Loucy (cell line): ENCODE data around the gene LRRC41.

Experiments used
- EZH2phosphoT487 ChIP-seq: fragments of 200-600 bp; IDR thresholded peaks from 2 replicates; pipeline ENCODE4 v1.6.1; 2018; ENCODE audit warnings: antibody characterized with exemption, mild to moderate bottlenecking, moderate library complexity, borderline replicate concordance
- TF ChIP-seq, protein P1 (sequence below): fragments of 200-600 bp; sonication (generic); conservative IDR thresholded peaks from 2 replicates; pipeline ENCODE4 v1.5.1; 2014; ENCODE audit warnings: mild to moderate bottlenecking, antibody characterized with exemption, low read length

DNA sequence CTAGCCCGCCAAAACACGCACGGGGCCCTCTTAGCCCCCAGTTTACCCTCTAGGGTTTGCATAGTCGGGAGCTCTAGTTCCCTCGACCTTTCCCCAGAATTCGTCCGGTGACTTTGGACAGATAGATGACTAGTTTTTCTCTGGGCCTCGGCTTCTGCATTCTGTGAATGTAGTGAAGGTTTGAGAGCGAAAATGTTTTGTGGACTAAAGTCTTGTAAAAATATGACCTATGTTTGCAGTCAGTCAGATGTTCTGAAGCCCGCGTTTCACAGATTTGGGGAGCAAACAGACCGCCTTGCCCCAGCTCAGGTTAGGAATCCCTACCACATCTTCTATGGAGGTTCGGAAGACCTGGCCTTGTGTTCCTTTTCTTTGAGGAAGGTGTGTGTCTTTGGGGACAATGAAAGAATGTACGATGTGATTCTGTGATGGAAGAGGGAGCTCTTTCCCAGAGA lies 483 bp upstream of the LRRC41 start:
- TF ChIP-seq, protein P1, sequence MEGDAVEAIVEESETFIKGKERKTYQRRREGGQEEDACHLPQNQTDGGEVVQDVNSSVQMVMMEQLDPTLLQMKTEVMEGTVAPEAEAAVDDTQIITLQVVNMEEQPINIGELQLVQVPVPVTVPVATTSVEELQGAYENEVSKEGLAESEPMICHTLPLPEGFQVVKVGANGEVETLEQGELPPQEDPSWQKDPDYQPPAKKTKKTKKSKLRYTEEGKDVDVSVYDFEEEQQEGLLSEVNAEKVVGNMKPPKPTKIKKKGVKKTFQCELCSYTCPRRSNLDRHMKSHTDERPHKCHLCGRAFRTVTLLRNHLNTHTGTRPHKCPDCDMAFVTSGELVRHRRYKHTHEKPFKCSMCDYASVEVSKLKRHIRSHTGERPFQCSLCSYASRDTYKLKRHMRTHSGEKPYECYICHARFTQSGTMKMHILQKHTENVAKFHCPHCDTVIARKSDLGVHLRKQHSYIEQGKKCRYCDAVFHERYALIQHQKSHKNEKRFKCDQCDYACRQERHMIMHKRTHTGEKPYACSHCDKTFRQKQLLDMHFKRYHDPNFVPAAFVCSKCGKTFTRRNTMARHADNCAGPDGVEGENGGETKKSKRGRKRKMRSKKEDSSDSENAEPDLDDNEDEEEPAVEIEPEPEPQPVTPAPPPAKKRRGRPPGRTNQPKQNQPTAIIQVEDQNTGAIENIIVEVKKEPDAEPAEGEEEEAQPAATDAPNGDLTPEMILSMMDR, result no peak
- TF ChIP-seq EZH2phosphoT487, result no peak
